Peyer's patch (tissue), 4 donors: ENCODE results near the gene SYT6.

Source experiments
- POLR2A ChIP-seq, 2 donors: fragments of 450-650 bp; IDR thresholded peaks; one replicate each; pipeline ENCODE4 v1.5.1; 2017; ENCODE audit warnings: antibody characterized with exemption in 2 of 2, mild to moderate bottlenecking in 2 of 2, moderate library complexity in 2 of 2
- TF ChIP-seq, protein P1 (sequence below), 6 experiments: fragments of 450-650 bp in 4 of 6; fragments of 200-600 bp in 2 of 6; sonication (generic) in 1 of 6; IDR thresholded peaks; one replicate each; pipeline ENCODE4 v1.5.1; 2017 to 2019; ENCODE audit warnings: antibody characterized with exemption in 6 of 6, mild to moderate bottlenecking in 3 of 6, moderate library complexity in 1 of 6

DNA sequence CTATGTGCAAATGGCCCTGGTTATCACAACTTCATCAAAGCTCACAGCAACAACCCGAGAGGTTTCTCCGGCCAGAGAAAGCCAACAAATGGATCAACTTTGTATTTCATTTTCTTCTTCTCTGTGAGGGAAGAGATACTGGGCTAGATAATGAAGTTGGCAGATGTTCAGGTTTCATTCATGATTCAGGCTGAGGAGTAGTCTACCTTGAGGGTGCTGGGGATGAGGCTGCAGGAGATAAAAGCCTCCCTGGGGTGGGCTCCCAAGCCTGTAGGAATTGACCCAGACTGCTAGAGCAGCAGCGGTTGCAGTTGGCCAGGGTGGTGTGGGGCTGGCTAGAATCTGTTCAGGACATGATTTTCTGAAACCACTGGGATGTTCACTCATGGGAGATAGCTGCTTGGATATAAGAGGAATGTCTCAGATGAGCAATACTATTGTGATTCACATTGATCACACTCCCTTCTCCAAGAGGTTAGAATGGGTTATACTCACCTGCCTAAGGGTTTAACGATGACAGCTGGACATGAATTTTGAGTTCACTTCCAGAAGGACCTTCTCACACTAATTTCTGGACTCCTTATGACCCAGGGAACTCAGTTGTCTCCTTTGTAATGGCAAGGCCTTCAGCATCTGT, 64.0 kb downstream of the SYT6 start:
- TF ChIP-seq POLR2A (IDR thresholded peaks at IDR 0.05): no peak
- TF ChIP-seq, protein P1, sequence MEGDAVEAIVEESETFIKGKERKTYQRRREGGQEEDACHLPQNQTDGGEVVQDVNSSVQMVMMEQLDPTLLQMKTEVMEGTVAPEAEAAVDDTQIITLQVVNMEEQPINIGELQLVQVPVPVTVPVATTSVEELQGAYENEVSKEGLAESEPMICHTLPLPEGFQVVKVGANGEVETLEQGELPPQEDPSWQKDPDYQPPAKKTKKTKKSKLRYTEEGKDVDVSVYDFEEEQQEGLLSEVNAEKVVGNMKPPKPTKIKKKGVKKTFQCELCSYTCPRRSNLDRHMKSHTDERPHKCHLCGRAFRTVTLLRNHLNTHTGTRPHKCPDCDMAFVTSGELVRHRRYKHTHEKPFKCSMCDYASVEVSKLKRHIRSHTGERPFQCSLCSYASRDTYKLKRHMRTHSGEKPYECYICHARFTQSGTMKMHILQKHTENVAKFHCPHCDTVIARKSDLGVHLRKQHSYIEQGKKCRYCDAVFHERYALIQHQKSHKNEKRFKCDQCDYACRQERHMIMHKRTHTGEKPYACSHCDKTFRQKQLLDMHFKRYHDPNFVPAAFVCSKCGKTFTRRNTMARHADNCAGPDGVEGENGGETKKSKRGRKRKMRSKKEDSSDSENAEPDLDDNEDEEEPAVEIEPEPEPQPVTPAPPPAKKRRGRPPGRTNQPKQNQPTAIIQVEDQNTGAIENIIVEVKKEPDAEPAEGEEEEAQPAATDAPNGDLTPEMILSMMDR (IDR thresholded peaks at IDR 0.05): no peak
